ENCODE measurements around the gene ZNF689.

DNA sequence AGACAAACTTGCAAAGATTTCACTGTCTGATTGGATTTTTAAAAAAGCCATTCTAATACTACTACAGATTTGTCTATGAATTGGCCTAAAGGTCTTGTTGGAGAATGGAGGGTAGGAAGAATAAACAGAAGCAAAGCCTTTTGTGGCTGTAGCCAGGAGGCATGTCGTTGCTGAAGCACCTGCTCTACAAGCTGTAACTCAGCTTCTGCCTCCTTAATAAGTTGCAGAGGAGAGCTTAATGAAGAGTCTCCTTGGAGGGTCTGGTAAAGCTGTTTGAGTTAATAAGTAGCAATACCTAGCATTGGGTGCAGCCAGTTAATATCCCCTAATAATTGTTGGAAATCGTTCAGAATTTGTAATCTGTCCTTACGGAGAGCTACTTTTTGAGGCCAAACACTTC lies 10.0 kb upstream of the ZNF689 start:
- TF ChIP-seq NFIC (IDR thresholded peaks at IDR 0.05; ENCODE audit: low read length) (no peak), EZH2 (conservative IDR thresholded peaks at IDR 0.05; ENCODE audit: low read depth, low read length) (no peak), CTCF (CRISPR knock-in tag; IDR thresholded peaks at IDR 0.05) (no peak), SP1 (IDR thresholded peaks at IDR 0.05) (no peak), SP1 (CRISPR knock-in tag; IDR thresholded peaks at IDR 0.05) (no peak), TAF15 (IDR thresholded peaks at IDR 0.05; ENCODE audit: low read depth, low read length, poor library complexity, severe bottlenecking) (no peak), NCOR1 (IDR thresholded peaks at IDR 0.05; ENCODE audit: borderline replicate concordance, low read length) (no peak), POLR2A (IDR thresholded peaks at IDR 0.05; ENCODE audit: insufficient read depth in 1 of 2, low read depth in 2 of 2, low read length in 2 of 2) (no peak), NFYC (CRISPR knock-in tag; IDR thresholded peaks at IDR 0.05) (no peak), ZNF891 (CRISPR knock-in tag; IDR thresholded peaks at IDR 0.05) (no peak)
- TF ChIP-seq, protein P1, sequence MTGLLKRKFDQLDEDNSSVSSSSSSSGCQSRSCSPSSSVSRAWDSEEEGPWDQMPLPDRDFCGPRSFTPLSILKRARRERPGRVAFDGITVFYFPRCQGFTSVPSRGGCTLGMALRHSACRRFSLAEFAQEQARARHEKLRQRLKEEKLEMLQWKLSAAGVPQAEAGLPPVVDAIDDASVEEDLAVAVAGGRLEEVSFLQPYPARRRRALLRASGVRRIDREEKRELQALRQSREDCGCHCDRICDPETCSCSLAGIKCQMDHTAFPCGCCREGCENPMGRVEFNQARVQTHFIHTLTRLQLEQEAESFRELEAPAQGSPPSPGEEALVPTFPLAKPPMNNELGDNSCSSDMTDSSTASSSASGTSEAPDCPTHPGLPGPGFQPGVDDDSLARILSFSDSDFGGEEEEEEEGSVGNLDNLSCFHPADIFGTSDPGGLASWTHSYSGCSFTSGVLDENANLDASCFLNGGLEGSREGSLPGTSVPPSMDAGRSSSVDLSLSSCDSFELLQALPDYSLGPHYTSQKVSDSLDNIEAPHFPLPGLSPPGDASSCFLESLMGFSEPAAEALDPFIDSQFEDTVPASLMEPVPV (CRISPR knock-in tag; IDR thresholded peaks at IDR 0.05) = no peak

All from HepG2 (cell line).